ENCODE measurements around the gene C7orf57.

C7orf57 gene

GRCh38 chr7:48087349-48087748 is 52.0 kb downstream of the C7orf57 start:
- DNase-seq = no peak

GRCh38 chr7:48088559-48089045 is 53.3 kb downstream of the C7orf57 start:
- no peak for DNase-seq

- DNase-seq = peak; percentile 69
Observed at GRCh38 chr7:48089046-48090003, 54.0 kb downstream of the C7orf57 start, which contains the start of gene UPP1. Gene UPP1, plus strand, starts transcription at chr7:48089265. Its CDS starts 5,519 bp downstream, at chr7:48094784.

DNA sequence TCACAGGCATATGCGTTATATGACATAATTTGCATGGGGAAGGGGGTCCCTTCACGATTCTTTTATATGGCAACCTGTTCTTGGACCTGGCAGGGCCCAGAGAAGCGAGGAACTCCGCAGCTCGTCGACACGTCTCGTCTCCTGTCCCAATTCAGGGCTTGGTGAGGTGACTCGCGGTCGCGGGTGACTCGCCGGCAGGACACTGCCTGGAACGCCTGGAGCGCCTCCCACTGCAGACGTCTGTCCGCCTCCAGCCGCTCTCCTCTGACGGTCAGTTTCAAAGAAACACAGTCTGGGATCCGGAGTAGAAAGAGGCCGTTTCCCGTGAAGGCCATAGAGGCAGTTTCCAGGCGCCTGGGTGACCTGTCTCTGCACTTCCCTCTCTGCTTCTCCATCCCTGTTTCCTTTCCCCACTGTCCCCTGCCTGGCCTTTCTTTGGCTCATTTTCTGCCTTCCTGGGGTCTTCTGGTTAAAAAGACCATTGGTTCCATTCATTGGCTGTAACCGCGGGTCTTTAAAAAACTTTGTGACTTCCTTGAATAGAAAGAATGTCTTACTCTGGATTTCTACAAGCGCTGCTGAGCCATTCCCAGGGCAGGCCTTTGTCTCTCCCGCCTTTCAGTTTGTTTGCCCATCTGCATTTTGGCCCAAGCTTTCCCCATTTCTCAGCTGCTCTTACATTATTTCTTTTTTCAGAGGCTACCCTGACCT is 54.9 kb downstream of the C7orf57 start:
- no peak for DNase-seq

GRCh38 chr7:48091506-48092433 is 56.4 kb downstream of the C7orf57 start:
- no peak for DNase-seq

DNA sequence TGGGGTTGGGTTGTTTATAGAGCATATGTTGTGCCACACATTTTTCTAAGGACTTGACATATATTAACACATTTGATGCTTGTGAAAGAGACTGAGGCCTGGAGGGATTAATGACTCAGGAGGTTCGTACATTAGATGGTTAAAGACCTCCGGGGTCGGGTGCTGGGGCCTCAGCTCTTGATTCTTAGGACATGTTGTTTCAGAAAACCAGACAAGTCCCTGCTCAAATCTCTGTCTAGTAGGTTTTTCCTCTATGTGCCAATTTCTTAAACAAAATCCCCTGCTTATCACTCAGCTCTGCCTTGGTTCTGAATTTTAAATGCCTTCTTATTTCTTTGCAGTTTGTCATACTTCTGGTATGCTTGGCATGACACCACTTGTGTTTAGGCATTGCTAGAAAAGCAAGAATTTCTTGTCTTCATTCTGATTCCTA is 59.5 kb downstream of the C7orf57 start:
- DNase-seq = no peak

- DNase-seq = no peak
Observed at GRCh38 chr7:48096273-48096672, 60.9 kb downstream of the C7orf57 start.

- DNase-seq = no peak
Observed at GRCh38 chr7:48097521-48098231, 62.3 kb downstream of the C7orf57 start.

DNA sequence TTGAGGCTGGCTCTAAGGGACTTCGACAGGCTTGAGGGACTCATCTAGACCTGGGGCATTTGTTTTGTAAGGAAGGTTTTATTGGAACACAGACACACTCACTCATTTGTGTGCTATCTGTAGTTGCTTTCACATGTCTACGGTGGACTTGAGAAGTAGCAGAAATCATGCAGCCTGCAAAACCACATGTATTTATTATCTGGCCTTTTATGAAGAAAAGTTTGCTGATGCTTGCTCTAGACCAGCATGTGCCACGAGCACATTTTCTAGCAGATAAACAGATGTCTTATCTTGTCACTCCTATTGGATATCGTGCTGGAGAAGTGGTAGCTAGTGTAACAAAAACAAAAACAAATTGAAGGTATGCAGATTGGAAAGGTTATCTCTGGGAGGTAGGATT is 63.5 kb downstream of the C7orf57 start:
- DNase-seq = no peak

- no peak for DNase-seq
Observed at GRCh38 chr7:48099781-48100180, 64.4 kb downstream of the C7orf57 start.

DNA sequence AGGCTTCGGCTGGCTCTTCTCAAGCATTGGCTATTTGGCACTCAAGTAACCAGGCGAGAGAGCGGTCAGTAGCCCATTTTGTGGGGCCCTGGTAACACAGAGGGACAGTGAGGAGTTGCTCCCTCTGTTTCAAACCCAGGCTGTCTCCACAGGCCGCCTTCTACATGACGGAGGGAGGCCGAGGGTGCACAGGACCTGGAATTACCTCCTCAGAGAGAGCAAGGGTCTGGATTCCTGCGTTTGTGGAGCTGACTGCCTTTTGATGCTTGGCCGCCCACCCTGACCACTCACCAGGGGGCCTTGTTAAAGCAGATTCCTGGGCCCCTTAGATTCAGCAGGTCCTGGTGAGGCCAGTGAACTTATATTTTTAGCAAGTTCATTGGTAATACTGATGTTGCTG is 66.0 kb downstream of the C7orf57 start:
- no peak for DNase-seq

DNA sequence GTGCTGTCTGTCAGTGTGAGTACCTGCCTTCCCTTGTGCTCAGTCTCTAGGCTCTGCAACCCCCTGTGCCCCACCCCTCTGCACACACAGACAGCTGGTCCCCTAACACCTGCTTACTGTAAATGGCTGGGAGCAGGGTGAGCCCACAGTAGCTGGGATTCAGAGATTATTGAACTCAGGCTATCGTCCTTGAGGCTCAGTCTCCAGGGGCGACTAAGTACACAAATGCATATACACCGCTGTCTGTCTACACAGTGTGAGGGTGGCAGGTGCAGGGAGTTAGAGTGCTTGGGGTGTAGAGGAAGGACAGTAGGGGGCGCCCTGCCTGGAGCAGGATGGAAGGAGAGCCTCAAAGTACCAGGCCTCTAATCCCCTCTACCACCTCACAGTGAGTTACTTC is 66.6 kb downstream of the C7orf57 start:
- no peak for DNase-seq

DNA sequence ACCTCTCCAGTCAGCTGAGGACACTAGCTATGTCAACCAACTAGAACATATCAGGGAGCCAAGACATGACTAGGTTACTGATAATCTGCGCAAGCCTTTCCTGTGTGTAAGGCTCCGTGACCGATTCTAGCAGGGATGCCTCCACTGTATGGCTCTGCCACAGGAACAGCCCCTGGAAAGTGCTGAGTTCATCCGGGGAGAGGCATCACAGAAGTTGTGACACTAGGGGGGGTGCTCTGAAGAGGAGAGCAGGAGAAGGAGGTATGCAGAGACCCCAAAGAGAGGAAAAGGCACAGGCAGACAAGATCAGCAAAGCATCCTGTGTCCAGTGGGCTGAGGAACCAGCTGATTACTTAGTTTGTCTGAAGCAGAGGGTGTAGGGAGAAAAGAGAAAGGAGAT is 67.2 kb downstream of the C7orf57 start:
- no peak for DNase-seq

DNA sequence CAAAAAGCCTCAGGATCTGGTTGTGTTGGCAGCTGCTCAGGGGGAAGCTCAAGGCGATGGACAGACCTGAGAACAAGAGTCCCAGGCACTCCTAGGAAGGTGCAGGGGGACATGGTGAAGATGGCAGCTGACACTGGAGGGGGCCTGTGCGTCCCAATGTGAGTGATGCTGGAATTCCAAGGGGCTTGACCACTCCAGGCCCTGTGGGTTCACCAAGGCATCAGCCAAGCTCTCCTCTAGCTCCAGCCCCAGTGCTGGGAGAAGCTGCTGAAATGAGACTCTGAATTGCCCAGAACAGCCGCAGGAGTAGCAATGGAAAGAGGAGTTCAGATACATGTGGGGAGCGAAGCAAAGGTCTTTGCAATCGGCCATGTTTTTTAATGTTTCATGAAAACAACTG is 69.7 kb downstream of the C7orf57 start:
- no peak for DNase-seq

GRCh38 chr7:48106906-48107659 is 71.7 kb downstream of the C7orf57 start:
- DNase-seq = no peak

DNA sequence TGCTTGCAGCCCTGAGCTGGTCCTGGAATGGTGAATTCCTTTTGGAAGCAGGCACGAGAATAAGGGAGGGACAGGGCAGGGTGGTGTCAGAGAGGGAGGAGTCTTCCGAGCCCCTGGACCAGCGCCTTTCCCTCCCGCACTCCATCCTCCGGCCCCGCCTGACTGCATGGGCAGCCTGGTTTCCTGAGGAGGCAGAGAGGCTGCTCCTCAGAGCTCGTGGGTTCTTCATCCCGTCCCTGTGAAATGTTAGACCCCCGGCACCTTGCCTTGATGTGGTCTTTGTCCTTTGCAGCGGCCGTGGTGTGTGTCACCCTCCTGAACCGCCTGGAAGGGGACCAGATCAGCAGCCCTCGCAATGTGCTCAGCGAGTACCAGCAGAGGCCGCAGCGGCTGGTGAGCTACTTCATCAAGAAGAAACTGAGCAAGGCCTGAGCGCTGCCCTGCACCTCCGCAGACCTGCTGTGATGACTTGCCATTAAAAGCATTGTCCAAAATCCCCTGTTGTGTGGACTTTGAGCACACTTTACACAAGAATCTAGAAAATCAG is 72.7 kb downstream of the C7orf57 start:
- DNase-seq = no peak

- no peak for DNase-seq
Observed at GRCh38 chr7:48108959-48109847, 73.9 kb downstream of the C7orf57 start.

DNA sequence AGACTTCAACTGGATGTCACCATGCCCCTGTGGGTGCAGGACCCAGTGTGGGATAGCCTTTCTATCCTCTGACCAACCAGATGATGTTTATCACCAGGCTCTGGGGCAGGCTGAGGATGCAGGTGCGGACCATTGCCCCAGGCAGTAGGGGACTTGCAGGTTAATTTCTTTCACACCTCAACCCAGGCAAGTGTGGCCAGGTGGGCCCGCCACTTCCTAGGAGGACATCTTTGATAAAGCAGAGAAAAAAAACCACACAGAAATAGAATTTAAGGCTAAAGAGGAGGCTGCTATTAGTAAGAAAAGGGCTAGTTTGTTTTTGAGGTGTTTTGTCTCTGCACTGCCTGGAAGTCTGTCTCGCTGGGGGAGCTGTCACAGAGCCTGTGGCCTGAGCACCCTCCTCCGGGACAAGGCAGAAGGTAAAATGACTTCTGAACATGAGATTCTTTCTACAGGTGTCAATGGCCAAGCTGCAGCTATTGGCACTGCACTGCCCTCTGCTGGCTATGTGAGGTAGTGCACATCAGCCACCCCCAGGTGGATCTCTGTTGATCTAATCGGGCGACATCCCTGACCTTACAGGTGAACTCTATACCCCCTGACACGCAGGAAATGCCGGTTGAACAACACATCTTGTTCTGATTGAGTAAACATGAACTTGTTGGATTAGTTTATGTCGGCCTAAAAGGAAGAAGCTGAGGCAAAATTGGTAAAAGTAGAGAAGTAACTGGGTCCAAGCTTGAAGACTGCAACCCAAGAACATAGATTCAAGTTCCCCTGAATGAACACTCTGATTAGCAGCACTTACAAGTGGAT is 74.7 kb downstream of the C7orf57 start:
- DNase-seq = peak; percentile 68

DNA sequence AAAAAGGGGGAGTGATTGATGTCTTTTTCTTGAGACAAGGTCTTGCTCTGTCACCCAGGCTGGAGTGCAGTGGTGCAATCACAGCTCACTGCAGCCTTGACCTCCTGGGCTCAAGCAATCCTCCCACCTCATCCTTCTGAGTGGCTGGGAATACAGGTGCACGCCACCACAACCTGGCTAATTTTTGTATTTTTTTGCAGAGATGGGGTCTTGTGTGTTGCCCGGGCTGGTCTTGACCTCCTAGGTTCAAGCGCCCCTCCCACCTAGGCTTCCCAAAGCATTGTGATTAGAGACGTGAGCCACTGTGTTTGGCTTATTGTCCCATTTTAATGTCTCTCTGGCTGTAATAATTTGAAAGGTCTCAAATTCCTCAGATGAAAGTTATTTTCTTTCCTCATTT is 75.5 kb downstream of the C7orf57 start:
- no peak for DNase-seq

All from midbrain (tissue), 1 donor.